H9 (cell line): ENCODE data around the gene MTNR1A. TPM values are rescaled to one million over a fixed set of nuclear protein-coding genes. Genes with fewer than 3 reads are reported as not detected.

Source experiments
- DNase-seq: peaks from one replicate; pipeline ENCODE4 v3.0.0-alpha.2; 2017
- H2AFZ ChIP-seq: one replicate; pipeline ENCODE4 v1.6.1; 2013; ENCODE audit warnings: mild to moderate bottlenecking, low read length, control low read depth, moderate library complexity
- H2AK5ac ChIP-seq: 2 replicates; pipeline ENCODE4 v1.6.1; 2013; ENCODE audit warnings: low read length, control low read depth, mixed read lengths; ENCODE audit not compliant: insufficient read length
- H2BK120ac ChIP-seq: one replicate; pipeline ENCODE4 v1.6.1; 2013; ENCODE audit warnings: low read depth, mild to moderate bottlenecking, low read length, control low read depth, inconsistent platforms; ENCODE audit not compliant: poor library complexity, severe bottlenecking
- H2BK12ac ChIP-seq: 2 replicates; pipeline ENCODE4 v1.6.1; 2013; ENCODE audit warnings: low read length, control low read depth, mixed read lengths, low read depth; ENCODE audit not compliant: insufficient read length
- H2BK15ac ChIP-seq: 2 replicates; pipeline ENCODE4 v1.6.1; 2013; ENCODE audit warnings: low read depth, low read length, control low read depth
- H2BK20ac ChIP-seq: one replicate; pipeline ENCODE4 v1.6.1; 2013; ENCODE audit warnings: low read depth, mild to moderate bottlenecking, low read length, control low read depth, inconsistent platforms; ENCODE audit not compliant: poor library complexity, severe bottlenecking
- H2BK5ac ChIP-seq: 2 replicates; pipeline ENCODE4 v1.6.1; 2013; ENCODE audit warnings: low read length, control low read depth, mixed read lengths; ENCODE audit not compliant: insufficient read length
- H3K14ac ChIP-seq: 2 replicates; pipeline ENCODE4 v1.6.1; 2013; ENCODE audit warnings: low read length, control low read depth; ENCODE audit not compliant: insufficient read depth
- H3K18ac ChIP-seq: 2 replicates; pipeline ENCODE4 v1.6.1; 2013; ENCODE audit warnings: low read depth, mild to moderate bottlenecking, mixed read lengths, low read length, control low read depth; ENCODE audit not compliant: insufficient read length
- H3K23ac ChIP-seq: 2 replicates; pipeline ENCODE4 v1.6.1; 2013; ENCODE audit warnings: low read length, control low read depth, mixed read lengths, low read depth; ENCODE audit not compliant: insufficient read length
- H3K23me2 ChIP-seq: 2 replicates; pipeline ENCODE4 v1.6.1; 2013; ENCODE audit warnings: low read depth, mild to moderate bottlenecking, mixed read lengths, low read length, control low read depth; ENCODE audit not compliant: insufficient read length, poor library complexity, severe bottlenecking
- H3K27ac ChIP-seq: 2 replicates; pipeline ENCODE4 v1.5.1; 2013; ENCODE audit warnings: low read length, control low read depth, mixed read lengths, low read depth; ENCODE audit not compliant: insufficient read length
- H3K27me3 ChIP-seq: 2 replicates; pipeline ENCODE4 v1.6.1; 2013; ENCODE audit warnings: low read length, control low read depth, inconsistent platforms; ENCODE audit not compliant: insufficient read depth
- H3K4ac ChIP-seq: 2 replicates; pipeline ENCODE4 v1.6.1; 2013; ENCODE audit warnings: low read depth, mild to moderate bottlenecking, control low read depth, inconsistent platforms, low read length, moderate library complexity
- H3K4me1 ChIP-seq: 2 replicates; pipeline ENCODE4 v1.6.1; 2013; ENCODE audit warnings: low read length, control low read depth, inconsistent platforms; ENCODE audit not compliant: insufficient read depth
- H3K4me2 ChIP-seq: 2 replicates; pipeline ENCODE4 v1.6.1; 2013; ENCODE audit warnings: low read length, control low read depth, mixed read lengths; ENCODE audit not compliant: insufficient read length, insufficient read depth
- H3K56ac ChIP-seq: 2 replicates; pipeline ENCODE4 v1.6.1; 2013; ENCODE audit warnings: low read depth, mild to moderate bottlenecking, mixed read lengths, low read length, control low read depth; ENCODE audit not compliant: insufficient read length
- H3K79me1 ChIP-seq: 2 replicates; pipeline ENCODE4 v1.6.1; 2013; ENCODE audit warnings: low read depth, mild to moderate bottlenecking, moderate library complexity, low read length, control low read depth, inconsistent platforms; ENCODE audit not compliant: insufficient read depth, poor library complexity, severe bottlenecking
- H3K79me2 ChIP-seq: 2 replicates; pipeline ENCODE4 v1.6.1; 2013; ENCODE audit warnings: low read length, control low read depth, inconsistent platforms; ENCODE audit not compliant: insufficient read depth
- H3K9ac ChIP-seq: 2 replicates; pipeline ENCODE4 v1.6.1; 2013; ENCODE audit warnings: low read length, control low read depth, mixed read lengths; ENCODE audit not compliant: insufficient read length; ENCODE audit errors: extremely low read depth
- H3K9me3 ChIP-seq: one replicate; pipeline ENCODE4 v1.6.1; 2013; ENCODE audit warnings: low read depth, low read length, inconsistent platforms; ENCODE audit not compliant: control insufficient read depth
- H3T11ph ChIP-seq: one replicate; pipeline ENCODE4 v1.6.1; 2013; ENCODE audit warnings: mild to moderate bottlenecking, low read length, control low read depth, inconsistent platforms
- H4K20me1 ChIP-seq: one replicate; pipeline ENCODE4 v1.6.1; 2013; ENCODE audit not compliant: control insufficient read depth, insufficient read length, insufficient read depth
- H4K5ac ChIP-seq: 2 replicates; pipeline ENCODE4 v1.6.1; 2013; ENCODE audit warnings: low read depth, mild to moderate bottlenecking, mixed read lengths, low read length, control low read depth; ENCODE audit not compliant: insufficient read length
- H4K8ac ChIP-seq: replicated peaks from 2 replicates; pipeline ENCODE4 v1.6.1; 2013; ENCODE audit warnings: low read length, control low read depth, mixed read lengths, low read depth; ENCODE audit not compliant: insufficient read length
- H4K91ac ChIP-seq: 2 replicates; pipeline ENCODE4 v1.6.1; 2013; ENCODE audit warnings: low read depth, mild to moderate bottlenecking, moderate library complexity, mixed read lengths, low read length, control low read depth; ENCODE audit not compliant: insufficient read length
- H3K27ac Mint-ChIP-seq, 3 experiments: 2 replicates in 2 of 3; 3 replicates in 1 of 3; pipeline ENCODE4 v1.8.0; 2020 to 2021; ENCODE audit warnings: mixed read lengths in 3 of 3, mild to moderate bottlenecking in 1 of 3, moderate library complexity in 1 of 3
- H3K27me3 Mint-ChIP-seq: 2 replicates; pipeline ENCODE4 v1.8.0; 2021; ENCODE audit warnings: low read depth, mild to moderate bottlenecking, moderate library complexity, mixed read lengths
- H3K36me3 Mint-ChIP-seq, 3 experiments: 2 replicates in 2 of 3; 3 replicates in 1 of 3; pipeline ENCODE4 v1.8.0; 2020 to 2021; ENCODE audit warnings: low read depth in 3 of 3, mixed read lengths in 3 of 3; ENCODE audit not compliant: insufficient read depth in 1 of 3
- H3K4me1 Mint-ChIP-seq, 2 experiments: 2 replicates each; pipeline ENCODE4 v1.8.0; 2020; ENCODE audit warnings: mixed read lengths in 2 of 2
- H3K4me3 Mint-ChIP-seq, 2 experiments: 2 replicates in 1 of 2; 3 replicates in 1 of 2; pipeline ENCODE4 v1.8.0; 2020 to 2021; ENCODE audit warnings: mild to moderate bottlenecking in 2 of 2, mixed read lengths in 2 of 2, moderate library complexity in 1 of 2
- H3K9me3 Mint-ChIP-seq, 2 experiments: 2 replicates in 1 of 2; 3 replicates in 1 of 2; pipeline ENCODE4 v1.8.0; 2020; ENCODE audit warnings: mild to moderate bottlenecking in 2 of 2, mixed read lengths in 2 of 2, moderate library complexity in 1 of 2
- WGBS: extraction: QIAGEN DNeasy Blood & Tissue Kit; methylation state at CpG from one replicate; pipeline ENCODE4 v1.1.7; 2013; ENCODE audit warnings: missing lambda C conversion rate, low lambda C conversion rate, mixed read lengths; ENCODE audit not compliant: insufficient read length; ENCODE audit errors: extremely low coverage; 5-methylcytosine and 5-hydroxymethylcytosine counted together
- total RNA-seq: library from RNA; stranded (reverse); gene quantifications from 2 replicates; pipeline ENCODE4 v1.2.1, GENCODE V29; 2021
- TF ChIP-seq, protein P1 (sequence below): fragments of 200-600 bp; sonication (generic); conservative IDR thresholded peaks from 3 replicates; pipeline ENCODE4 v1.8.0; 2021; ENCODE audit warnings: antibody characterized with exemption, mild to moderate bottlenecking

MTNR1A gene
- total RNA-seq, 1 experiment from 2014 or later: 0.57 TPM

DNA sequence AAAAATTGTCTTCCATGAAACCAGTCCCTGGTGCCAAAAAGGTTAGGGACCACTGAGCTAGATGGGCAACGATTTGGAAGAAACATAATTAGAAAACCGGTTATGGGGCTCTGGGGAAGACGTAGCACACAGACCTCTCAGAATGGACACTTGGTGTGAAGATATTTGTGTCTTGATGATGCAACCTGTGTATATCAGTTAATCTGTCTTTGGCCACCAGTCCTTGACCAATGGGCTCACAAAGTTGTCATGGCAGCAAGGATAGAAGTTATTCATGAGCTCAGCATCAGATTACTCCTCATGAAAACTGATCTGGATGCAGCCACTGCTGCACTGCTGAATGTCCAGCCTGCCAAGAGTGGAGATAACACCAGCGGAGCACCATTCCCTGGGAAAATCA, 13.6 kb downstream of the MTNR1A start:
- Histone ChIP-seq H4K8ac (no peak overlapping the region), H2BK15ac (no peak overlapping the region), H3K4me1 (no peaks in the 10 kb centered on the region), H3T11ph (no peak overlapping the region), H2BK5ac (no peak overlapping the region), H3K27ac (no peak overlapping the region), H2AK5ac (no peak overlapping the region), H4K20me1 (no peaks in the 10 kb centered on the region), H4K91ac (no peak overlapping the region), H3K4me2 (no peak overlapping the region), H3K23me2 (no peaks in the 10 kb centered on the region), H3K4ac (no peak overlapping the region), H3K27me3 (no peaks in the 10 kb centered on the region), H2BK20ac (no peak overlapping the region), H3K79me2 (no peaks in the 10 kb centered on the region), H3K9ac (no peak overlapping the region), H3K9me3 (no peaks in the 10 kb centered on the region), H4K5ac (no peak overlapping the region), H3K79me1 (no peaks in the 10 kb centered on the region), H3K14ac (no peak overlapping the region), H3K18ac (no peak overlapping the region), H2BK120ac (no peak overlapping the region), H3K56ac (no peak overlapping the region), H2BK12ac (no peak overlapping the region), H2AFZ (no peak overlapping the region), H3K23ac (no peak overlapping the region)
- H3K27ac Mint-ChIP-seq: no peak overlapping the region; a peak in 1 of 7 replicates
- H3K27me3 Mint-ChIP-seq: peaks cover 3% of the 10 kb centered on the region
- TF ChIP-seq, protein P1, sequence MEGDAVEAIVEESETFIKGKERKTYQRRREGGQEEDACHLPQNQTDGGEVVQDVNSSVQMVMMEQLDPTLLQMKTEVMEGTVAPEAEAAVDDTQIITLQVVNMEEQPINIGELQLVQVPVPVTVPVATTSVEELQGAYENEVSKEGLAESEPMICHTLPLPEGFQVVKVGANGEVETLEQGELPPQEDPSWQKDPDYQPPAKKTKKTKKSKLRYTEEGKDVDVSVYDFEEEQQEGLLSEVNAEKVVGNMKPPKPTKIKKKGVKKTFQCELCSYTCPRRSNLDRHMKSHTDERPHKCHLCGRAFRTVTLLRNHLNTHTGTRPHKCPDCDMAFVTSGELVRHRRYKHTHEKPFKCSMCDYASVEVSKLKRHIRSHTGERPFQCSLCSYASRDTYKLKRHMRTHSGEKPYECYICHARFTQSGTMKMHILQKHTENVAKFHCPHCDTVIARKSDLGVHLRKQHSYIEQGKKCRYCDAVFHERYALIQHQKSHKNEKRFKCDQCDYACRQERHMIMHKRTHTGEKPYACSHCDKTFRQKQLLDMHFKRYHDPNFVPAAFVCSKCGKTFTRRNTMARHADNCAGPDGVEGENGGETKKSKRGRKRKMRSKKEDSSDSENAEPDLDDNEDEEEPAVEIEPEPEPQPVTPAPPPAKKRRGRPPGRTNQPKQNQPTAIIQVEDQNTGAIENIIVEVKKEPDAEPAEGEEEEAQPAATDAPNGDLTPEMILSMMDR: no peak
- WGBS: no CpG with 5 or more reads among the region's 4 CpGs
- H3K4me3 Mint-ChIP-seq: no peak overlapping the region
- peaks cover 0 to 2% of the 10 kb centered on the region in 2 experiments; a peak in 1 of 4 replicates for H3K4me1 Mint-ChIP-seq
- H3K9me3 Mint-ChIP-seq: peaks cover 6 to 20% of the 10 kb centered on the region in 2 experiments; a peak in 4 of 5 replicates
- peaks cover 0 to 21% (median 3%) of the 10 kb centered on the region in 3 experiments; a peak in 4 of 7 replicates for H3K36me3 Mint-ChIP-seq
- DNase-seq: no peak
